Astrocyte (in vitro differentiated cells and primary cell): ENCODE results near the gene HBS1L.

ENCODE experiments used
- EZH2 ChIP-seq: IDR thresholded peaks from 2 replicates; pipeline ENCODE4 v1.6.1; 2012; ENCODE audit warnings: mild to moderate bottlenecking, low read length, inconsistent platforms; ENCODE audit not compliant: insufficient read depth
- TF ChIP-seq, protein P1 (sequence below): IDR thresholded peaks from 2 replicates; pipeline ENCODE4 v1.5.1; 2011; ENCODE audit warnings: low read depth, mild to moderate bottlenecking, inconsistent platforms, low read length, moderate library complexity; ENCODE audit not compliant: insufficient read depth

GRCh38 chr6:135014353-135014832 lies 40.2 kb downstream of the HBS1L start:
- TF ChIP-seq, protein P1, sequence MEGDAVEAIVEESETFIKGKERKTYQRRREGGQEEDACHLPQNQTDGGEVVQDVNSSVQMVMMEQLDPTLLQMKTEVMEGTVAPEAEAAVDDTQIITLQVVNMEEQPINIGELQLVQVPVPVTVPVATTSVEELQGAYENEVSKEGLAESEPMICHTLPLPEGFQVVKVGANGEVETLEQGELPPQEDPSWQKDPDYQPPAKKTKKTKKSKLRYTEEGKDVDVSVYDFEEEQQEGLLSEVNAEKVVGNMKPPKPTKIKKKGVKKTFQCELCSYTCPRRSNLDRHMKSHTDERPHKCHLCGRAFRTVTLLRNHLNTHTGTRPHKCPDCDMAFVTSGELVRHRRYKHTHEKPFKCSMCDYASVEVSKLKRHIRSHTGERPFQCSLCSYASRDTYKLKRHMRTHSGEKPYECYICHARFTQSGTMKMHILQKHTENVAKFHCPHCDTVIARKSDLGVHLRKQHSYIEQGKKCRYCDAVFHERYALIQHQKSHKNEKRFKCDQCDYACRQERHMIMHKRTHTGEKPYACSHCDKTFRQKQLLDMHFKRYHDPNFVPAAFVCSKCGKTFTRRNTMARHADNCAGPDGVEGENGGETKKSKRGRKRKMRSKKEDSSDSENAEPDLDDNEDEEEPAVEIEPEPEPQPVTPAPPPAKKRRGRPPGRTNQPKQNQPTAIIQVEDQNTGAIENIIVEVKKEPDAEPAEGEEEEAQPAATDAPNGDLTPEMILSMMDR, result no peak
- TF ChIP-seq EZH2, result no peak
